Fibroblast of gingiva (primary cell): ENCODE data around the gene SULT1A1.
"Not testable (repeated sequence)": the region's sequence is repeated elsewhere in the genome, so short reads cannot be mapped to it uniquely, and the experiment has no call there.

Source experiments
- DNase-seq: peaks from one replicate; pipeline ENCODE4 v3.0.0-alpha.2; 2011; ENCODE audit warnings: low read depth

The SULT1A1 gene

DNA sequence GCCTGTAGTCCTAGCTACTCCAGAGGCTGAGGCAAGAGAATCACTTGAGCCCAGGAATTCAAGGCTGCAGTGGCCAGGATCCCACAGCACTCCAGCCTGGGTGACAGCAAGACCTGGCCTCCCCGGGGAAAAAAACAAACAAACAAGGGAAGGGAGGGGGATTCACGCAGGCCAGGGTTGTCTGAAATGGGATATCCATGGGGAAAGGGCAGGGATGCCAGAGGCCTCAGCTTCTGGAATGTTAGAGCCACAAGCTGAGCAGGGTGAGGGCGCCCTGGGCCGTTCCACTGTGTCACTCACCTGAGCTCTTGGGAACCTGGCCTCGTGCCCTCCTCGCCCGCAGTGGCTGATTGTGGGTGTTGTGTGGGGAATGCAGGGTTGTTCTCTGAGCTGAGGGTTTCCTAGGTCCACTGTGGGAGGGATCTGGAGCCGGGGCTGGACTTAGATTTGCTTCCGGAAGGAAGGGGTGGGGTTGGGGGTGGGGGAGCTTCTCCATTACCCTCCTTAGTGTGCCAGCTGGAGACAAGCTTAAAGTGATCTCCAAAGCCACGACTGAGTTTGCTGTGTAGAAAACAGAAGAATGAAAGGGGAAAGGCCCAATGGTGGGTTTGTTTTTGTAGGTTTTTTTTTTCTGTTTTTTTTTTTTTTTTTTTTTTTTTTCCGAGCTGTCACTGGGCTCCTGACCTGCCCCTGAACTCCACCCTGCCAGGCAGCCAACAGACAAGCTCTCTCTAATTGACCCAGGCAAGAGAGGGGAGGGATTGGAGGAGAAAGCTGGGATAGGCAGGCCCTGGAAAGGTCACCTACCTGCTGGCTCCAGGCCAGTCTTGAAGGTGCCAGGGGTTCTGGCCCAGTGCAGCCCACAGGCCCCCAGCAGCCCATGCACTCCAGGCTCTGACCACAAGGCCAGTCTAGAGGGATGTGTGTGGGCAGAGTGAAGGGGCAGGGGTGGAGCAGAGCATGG, at the start of gene SULT1A1:
TSS of gene SULT1A1 (minus strand) at position 414 of the 964 bp plus-strand sequence. CDS start 1,189 bp downstream, outside the sequence.
- no peak for DNase-seq

DNA sequence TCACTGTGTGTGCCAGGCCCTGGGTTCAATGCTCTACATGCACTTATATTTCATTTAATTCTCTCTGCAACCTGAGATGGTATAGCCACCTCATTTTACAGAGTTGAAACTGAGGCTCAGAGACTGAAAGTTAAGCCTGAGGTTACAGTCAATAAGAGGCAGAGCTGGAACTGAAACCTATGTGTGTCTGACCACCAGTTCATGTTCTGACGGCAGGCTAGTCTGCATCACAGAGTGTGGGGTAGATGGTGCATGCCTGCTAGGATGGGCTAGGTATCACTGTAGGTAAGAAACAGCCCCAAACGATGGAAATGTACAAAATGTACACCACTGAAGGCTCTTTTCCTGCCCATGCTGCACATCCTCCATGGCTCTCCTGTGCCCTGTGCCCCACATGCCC, 30.1 kb upstream of the SULT1A1 start:
- DNase-seq: not testable (repeated sequence)

DNA sequence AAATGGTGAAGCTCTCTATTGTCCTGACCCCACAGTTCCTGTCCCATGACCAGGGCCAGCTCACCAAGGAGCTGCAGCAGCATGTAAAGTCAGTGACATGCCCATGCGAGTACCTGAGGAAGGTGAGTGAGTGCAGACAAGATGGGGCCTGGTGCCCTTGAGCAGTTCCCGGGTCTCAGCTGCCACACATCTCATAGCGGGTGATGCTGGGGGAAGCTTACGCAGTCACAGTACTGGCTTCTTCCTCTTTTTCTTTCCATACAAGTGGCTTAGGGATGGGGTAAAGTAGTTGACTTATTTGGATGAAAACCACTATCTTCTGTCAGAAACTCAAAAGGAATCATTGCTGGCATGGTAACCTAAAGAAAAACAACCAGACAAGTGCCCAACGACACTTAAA, 28.5 kb upstream of the SULT1A1 start:
- DNase-seq: not testable (repeated sequence)

DNA sequence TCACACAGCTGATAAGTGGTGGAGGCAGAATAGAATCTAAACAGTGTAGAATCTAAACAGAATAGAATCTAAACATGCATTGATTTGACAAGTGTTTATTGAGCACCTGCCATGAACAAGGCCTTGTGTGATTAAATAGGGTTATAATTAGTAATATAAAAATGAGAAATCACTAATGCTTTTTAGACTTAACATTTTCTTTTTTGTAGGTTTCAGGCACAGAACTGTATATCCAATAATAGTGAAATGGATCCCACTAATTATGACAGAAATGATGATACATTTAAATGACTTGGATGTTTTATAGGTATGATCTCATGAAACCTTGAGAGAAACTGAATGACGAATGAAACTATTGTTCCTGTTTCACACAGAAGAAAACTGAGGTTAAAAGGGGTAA, 27.9 kb upstream of the SULT1A1 start, which contains the start of gene NPIPB8:
TSS of gene NPIPB8 (plus strand) at position 301 of the 400 bp plus-strand sequence. CDS start 296 bp downstream, outside the sequence.
- not testable (repeated sequence) for DNase-seq

DNA sequence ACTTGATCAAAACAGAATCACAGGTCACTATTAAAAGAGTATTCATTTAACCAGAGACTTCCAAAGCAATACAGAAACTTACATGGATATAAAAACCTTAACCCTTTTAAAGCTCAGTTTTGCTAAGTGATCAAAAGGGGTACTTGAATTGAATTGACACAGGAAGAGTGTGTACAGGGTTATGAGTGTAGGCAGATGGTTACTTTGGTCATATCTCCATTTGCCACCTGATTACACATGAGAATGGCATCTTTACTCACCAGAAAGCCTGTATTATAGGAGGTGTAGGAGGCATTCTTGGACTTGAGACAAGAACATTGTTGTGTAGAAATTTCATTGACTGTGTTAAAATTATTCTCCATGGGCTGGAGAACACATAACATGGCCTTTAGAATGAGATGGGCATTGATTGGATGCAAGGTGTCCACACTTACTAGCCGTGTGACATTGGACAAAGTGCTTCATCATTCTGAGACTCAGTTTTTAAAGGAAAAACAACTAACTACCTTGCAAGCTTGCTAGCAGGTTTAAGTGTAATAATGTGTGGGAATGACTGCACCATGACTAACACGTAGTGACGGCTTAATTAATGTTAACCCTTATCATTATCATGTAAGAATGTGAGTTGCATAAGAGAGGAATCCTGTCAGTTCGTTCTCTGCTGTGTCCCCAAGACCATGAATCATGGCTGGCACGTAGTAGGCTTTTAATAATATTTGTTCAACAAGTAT, 26.4 kb upstream of the SULT1A1 start:
- not testable (repeated sequence) for DNase-seq

DNA sequence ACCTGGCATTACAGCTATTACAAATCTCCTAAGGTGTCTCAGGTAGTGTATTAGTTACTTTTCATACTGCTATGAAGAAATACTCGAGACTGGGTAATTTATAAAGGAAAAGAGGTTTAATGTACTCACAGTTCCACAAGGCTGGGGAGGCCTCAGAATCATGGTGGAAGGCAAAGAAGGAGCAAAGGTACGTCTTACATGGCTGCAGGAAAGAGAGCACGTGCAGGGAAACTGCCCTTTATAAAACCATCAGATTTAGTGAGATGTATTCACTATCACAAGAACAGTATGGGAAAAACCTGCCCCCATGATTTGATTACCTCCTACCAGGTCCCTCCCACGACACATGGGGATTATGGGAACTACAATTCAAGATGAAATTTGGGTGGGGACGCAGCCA, 21.1 kb upstream of the SULT1A1 start:
- not testable (repeated sequence) for DNase-seq

DNA sequence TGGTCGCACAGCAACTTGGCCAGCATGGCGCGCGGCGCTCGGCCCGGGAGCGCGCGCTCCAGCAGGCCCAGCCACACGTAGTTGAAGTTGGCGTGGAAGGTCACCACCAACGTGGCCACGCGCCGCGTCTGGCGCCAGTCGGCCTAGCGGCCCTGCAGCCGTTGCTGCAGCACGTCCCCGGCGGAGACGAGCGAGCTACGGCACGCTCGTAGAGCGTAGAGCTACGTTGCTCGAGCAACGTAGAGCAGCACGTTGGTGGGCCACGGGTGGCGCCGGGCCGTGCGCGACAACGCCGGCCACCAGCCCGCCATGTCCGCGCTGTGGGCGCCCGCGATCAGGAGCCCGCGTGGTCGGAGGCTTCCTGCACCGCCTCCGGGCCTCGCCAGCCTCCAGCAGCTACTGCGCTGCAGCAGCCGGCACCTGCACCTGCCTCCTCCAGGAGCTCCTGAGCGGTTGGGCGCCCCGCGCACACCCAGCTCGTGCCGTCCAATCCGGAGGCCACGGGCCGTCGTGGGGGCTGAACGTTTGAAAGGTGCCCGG, 13.4 kb upstream of the SULT1A1 start:
- no peak for DNase-seq

DNA sequence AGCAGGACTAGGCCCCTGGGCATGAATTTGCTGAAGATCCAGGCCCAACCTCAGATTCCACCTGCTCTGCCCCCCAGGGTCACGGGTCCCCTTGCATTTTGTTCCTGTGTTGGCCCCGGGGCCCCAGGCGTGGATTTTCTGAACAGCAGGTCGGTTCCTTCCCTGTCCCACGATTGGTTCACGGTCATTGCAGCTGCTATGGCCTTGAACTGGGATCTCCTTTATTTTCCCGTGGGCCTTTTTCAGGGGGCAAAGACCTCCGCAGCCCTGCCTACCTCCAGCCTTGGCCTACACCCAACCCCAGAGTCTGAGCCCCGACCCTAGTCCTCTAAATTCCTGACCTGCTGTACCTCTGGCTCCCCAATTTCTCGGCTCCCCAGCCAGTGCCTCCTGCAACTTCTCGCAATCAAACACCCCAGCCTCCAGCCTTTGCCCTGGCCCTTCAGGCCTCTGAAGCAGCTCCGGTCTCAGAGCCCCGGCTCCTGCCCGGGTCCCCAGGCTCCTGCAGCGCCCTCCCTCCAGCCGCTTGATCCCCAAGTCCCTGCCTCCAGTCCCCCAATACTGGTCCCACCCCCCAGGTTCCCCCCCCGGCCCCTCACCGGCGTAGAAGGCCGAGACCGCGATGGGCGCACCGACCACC, 12.8 kb upstream of the SULT1A1 start:
- not testable (repeated sequence) for DNase-seq

DNA sequence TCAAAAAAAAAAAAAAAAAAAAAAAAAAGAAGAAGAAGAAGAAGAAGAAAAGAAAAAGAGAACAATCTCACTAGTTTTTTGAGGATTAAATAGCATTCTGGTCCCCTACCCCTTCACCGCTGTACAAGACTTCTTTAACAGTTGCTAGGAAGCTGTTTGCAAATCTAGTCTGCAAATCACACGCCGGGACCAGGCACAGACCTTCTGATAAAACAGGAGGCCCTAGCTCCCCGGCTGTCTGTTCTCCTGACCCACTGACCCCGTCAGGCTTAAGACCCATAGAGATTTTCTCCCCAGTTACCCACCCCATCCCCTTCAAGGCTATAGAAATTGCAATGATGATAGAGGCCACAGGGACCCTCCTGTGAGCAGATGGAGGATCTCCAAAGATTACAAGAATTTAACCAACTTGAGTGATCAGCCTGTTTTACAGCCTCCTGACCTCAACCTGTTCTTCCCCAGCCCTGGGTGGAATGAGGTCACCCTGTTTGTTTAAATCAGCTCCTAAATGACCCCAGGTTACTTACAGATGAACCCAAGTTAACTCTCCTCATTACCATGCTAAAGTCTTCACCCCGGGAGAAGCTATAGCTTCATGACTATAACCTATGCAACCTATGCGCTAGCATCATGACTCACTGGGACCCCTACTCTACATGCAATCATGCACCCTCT, 11.8 kb upstream of the SULT1A1 start:
- no peak for DNase-seq

DNA sequence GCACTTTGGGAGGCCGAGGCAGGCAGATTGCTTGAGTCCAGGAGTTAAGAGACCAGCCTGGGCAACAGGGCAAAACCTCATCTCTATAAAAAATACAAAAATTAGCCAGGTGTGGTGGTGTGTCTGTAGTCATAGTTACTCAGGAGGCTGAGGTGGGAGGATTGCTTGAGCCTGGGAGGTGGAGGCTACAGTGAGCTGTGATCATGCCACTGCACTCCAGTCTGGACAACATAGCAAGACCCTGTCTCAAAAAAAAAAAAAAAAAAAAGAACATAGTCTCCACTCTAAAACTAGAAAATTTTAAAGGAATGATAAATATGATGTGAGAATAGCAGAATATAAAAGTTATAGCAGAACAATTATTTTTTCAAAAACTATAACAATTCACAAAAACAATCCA, 10.5 kb upstream of the SULT1A1 start:
- not testable (repeated sequence) for DNase-seq

DNA sequence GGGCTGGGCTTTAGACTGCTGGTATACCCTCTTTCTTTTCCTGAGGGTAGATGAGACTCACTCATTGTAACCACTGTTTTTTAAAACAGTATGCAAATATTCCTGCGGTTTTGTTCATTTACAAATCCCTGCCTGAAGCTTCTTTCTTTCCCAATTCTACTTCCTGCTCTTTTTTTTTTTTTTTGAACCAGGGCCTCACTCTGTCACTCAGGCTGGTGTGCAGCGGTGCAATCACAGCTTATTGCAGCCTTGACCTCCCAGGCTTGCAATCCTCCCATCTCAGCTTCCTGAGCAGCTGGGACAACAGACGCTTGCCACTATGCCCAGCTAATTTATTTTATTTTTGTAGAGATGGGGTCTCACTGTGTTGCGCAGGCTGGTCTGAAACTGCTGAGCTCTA, 8.0 kb upstream of the SULT1A1 start:
- DNase-seq: no peak

DNA sequence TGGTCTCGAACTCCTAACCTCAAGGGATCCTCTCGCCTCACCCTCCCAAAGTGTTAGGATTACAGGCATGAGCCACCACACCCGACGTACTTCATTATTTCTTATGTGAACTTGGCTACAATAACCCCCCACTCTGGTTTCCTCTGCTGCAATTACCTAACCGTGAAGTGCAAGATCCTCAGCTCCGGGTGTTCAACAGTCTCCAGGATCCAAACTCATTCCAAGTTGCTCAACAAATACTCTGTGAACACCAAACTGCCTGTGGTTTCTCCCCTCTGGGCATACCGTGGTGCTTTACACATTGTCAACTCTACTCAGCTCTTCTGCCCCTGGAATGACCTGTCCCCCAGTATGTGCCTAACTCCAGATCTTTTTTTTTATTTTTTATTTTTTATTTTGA, 6.8 kb upstream of the SULT1A1 start:
- no peak for DNase-seq

DNA sequence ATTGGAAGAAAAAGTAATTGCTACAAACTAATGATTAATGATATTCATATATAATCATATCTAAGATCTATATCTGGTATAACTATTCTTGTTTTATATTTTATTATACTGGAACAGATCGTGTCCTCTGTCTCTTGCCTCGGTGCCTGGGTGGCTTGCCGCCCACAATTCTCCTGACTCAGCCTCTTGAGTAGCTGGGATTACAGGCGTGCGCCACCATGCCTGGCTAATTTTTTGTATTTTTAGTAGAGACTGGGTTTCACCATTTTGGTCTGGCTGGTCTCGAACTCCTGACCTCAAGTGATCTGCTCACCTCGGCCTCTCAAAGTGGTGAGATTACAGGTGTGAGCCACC, 6.4 kb upstream of the SULT1A1 start:
- DNase-seq: not testable (repeated sequence)

DNA sequence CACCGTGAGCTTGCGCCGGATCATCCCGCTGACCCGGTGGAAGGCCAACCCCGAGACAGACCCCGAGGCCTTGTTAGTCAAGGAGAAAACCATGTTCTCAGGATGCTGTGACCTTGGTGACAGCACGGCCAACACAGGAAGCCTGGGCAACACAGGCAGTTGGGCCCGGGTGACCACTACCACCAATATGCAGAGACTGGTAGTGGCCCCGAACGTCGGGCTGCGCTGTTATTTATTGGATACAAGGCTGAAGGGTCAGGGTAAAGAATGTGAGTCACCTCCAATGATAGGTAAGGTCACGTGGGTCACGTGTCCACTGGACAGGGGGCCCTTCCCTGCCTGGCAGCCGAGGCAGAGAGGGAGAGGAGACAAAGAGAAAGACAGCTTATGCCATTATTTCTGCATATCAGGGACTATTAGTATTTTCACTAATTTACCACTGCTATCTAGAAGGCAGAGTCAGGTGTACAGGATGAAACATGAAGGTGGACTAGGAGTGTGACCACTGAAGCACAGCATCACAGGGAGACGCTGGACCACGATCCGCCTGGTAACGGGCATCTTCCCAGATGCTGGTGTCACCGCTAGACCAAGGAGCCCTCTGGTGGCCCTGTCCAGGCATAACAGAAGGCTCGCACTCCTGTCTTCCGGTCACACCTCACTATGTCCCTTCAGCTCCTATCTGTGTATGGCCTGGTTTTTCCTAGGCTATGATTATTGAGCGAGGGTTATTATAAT, 5.8 kb upstream of the SULT1A1 start:
- not testable (repeated sequence) for DNase-seq

DNA sequence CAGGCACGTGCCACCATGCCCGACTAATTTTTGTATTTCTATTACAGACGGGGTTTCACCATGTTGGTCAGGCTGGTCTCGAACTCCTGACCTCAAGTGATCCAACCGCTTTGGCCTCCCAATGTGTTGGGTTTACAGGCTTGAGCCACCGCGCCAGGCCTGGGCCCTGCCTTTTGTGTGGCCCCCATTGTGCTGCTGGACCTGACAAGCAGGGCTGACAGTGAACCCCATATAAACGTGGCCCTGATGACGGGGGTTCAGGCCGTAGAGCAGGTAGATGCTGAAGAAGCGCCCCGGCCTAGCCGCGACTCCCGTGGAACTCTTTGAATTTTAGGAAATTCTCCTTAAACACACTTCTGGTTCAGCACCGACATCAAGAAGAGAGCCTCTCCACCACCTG, 4.7 kb upstream of the SULT1A1 start:
- DNase-seq: not testable (repeated sequence)

DNA sequence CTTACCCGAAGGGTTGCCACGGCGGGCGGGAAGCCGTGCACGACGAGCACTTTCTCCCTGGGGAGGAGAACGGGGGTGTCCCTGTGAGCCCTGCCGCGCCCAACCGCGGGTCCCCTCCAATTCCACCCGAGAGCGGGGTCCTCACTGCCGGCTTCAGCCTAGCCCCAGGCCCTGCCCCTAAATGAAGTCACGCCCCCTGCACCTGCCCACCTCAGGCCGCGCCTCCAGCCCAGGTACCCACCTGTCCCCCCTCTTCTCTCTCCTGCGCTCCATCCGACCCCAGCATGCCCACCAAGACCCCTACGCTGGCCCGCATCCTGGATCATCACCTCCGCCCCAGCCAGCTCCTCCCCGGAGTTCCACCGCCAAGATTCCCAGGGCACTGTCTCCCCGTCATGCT, 4.1 kb upstream of the SULT1A1 start:
- DNase-seq: not testable (repeated sequence)

DNA sequence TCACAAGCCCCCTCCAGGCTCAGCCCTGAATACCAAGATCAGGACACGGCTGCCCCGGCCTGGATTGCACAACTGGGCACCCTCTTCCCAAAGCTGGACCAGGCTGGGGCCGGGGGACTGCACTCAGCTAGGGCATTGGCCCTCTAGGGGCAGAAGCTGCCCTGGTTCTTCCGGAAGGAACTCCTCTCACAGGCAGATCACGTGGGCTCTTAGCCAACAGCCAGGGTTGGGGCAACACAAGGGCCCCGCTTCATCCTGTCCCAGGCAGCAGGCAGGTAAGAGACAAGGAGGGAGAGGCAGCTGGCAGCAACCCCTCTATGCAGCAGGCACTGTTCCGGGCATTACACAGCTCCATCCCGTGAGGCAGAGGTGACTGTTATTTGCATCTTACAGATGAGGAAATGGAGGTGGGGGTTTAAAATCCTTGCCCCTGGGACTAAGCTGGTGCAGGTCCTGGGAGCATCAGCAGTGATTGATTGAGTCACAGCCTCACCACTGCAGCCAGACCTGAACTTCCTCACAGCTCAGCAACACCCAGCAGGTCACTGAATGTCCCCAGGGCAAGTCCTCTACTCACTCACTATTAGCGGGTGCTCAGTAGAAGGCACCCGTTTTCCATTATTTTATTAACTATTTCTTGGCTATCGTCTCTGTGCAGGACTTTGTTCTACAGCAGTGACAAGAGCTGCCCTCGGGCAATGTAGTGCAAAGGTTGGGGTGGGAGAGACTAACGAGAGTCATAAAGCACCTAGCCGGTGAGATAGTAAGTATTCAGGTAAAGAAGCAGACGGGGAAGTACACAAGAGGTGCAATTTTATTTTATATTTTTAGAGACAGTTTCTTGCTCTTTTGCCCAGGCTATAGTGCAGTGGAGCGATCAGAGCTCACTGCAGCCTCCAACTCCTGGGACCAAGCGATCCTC, 2.8 kb upstream of the SULT1A1 start:
- DNase-seq: not testable (repeated sequence)

DNA sequence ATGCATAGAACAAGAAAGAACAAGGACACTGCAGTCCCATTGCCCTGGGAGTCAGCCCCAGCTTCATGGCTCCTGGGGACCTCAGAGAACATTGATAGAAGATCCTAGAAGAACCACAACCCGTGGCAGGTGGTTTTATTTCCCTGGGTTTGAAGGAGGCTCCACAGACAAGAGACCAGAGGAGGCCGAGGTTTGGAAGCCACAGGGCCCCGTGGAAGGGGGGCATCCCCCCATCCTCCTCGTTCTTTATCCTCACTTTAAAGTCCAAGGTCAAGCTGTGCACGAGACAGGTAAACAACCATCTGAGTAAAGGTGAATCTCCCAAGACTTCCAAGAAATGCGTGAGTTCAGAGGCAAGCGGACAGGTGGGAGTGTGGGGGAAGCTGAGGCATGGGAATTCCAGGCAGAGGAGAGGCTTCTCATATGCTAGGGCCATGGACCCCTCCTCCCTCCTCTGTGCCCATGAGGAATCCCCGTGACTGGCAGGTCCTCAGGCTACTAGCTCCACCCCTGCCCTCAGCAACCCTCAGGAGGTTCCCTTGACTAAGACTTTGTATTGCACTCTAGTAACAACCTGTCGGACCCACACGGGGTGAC, 849 bp upstream of the SULT1A1 start:
- no peak for DNase-seq

DNA sequence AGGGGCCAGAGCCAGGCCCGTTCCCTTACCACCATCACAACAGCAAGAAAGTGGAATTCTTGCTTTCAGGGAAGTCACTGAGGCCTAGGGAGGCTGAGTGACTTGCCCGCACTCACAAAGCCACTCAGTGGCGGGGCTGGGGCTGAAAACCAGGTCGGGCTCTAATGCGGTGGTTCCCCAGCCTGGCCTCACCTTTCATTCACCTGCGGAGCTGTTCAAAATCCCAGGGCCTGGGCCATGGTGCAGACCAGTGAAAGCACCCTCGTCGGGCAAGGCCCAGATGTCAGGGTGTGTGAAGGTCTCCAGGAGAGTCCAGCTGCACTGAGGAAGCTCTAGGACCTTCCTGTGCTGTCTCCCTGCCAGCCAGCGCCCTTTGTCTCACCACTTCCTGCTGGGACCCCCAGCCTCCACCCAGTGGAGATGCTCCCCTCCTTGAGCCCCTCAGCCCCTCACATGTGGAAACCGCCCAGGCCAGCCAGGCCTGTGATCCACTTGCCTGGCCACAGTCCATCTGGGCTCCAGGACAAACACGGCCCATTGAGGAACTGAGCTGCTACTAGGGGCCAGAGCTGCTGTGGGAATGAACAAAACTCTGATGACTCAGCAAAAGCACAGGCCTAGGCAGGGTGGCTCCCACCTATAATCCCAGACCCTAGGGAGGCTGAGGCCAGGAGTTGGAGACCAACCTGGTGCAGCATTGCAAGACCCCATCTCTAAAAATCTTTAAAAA, 812 bp downstream of the SULT1A1 start:
- not testable (repeated sequence) for DNase-seq
